Measurements from ENCODE around the gene NFIA.

DNA sequence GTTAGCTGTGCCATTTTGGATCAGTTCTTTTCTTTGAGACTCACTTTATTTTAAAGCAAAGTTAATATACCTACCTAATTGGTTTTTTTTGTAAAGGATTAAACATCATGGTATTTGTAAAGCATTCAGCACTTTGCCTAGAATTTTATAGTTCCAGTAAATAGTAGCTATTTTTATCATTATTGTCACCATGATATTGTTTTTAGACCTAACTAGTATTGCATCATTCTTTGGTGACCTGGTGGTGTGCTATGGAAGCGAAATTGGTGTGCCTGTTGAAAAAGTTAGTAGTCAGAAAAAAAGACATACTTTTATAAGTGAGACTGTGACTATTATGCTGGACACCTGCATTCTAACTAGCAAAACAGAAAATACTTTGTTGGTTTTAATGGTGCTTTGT, 81.0 kb downstream of the NFIA start:
- TF ChIP-seq, protein P1, sequence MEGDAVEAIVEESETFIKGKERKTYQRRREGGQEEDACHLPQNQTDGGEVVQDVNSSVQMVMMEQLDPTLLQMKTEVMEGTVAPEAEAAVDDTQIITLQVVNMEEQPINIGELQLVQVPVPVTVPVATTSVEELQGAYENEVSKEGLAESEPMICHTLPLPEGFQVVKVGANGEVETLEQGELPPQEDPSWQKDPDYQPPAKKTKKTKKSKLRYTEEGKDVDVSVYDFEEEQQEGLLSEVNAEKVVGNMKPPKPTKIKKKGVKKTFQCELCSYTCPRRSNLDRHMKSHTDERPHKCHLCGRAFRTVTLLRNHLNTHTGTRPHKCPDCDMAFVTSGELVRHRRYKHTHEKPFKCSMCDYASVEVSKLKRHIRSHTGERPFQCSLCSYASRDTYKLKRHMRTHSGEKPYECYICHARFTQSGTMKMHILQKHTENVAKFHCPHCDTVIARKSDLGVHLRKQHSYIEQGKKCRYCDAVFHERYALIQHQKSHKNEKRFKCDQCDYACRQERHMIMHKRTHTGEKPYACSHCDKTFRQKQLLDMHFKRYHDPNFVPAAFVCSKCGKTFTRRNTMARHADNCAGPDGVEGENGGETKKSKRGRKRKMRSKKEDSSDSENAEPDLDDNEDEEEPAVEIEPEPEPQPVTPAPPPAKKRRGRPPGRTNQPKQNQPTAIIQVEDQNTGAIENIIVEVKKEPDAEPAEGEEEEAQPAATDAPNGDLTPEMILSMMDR (IDR thresholded peaks at IDR 0.05): no peak
- no peak for TF ChIP-seq POLR2A (IDR thresholded peaks at IDR 0.05)

Data from esophagus squamous epithelium (tissue), 4 donors.